Heart left ventricle (tissue), 16 donors: Measurements from ENCODE around the gene TNIP1. TPM values are rescaled to one million over a fixed set of nuclear protein-coding genes. Genes with fewer than 3 reads are reported as not detected.
A peak's percentile ranks its signal among the peaks of the same experiment; 100 is the strongest.

Source experiments
- ATAC-seq, 4 donors: fragments of 200-7000 bp; cut with Tn5 transposase; one replicate each; pipeline ENCODE4 v1.9.1; 2020 to 2022; ENCODE audit warnings: moderate library complexity in 4 of 4, mild to moderate bottlenecking in 3 of 4, moderate number of reproducible peaks in 1 of 4
- DNase-seq, 5 donors: peaks; one replicate each; pipeline ENCODE4 v3.0.0-alpha.2; 2020
- H3K27ac ChIP-seq, 12 donors: fragments of 200-600 bp; sonication (generic) in 4 of 12; one replicate each; pipeline versions ENCODE4 v1.5.0 to v1.8.0; 2016 to 2022; ENCODE audit warnings: mild to moderate bottlenecking in 2 of 12
- H3K27me3 ChIP-seq, 9 donors: fragments of 200-600 bp; sonication (generic) in 2 of 9; one replicate each; pipeline versions ENCODE4 v1.5.1 to v1.8.0; 2016 to 2022; ENCODE audit warnings: mild to moderate bottlenecking in 3 of 9
- H3K36me3 ChIP-seq, 9 donors: fragments of 200-600 bp; sonication (generic) in 2 of 9; one replicate each; pipeline versions ENCODE4 v1.5.0 to v1.8.0; 2018 to 2022; ENCODE audit warnings: mild to moderate bottlenecking in 2 of 9
- H3K4me1 ChIP-seq, 12 donors: fragments of 200-600 bp; sonication (generic) in 4 of 12; one replicate each; pipeline versions ENCODE4 v1.5.0 to v1.8.0; 2016 to 2022; ENCODE audit warnings: mild to moderate bottlenecking in 3 of 12
- H3K4me3 ChIP-seq, 12 donors: fragments of 200-600 bp; sonication (generic) in 4 of 12; one replicate each; pipeline versions ENCODE4 v1.5.0 to v1.8.0; 2017 to 2022; ENCODE audit warnings: mild to moderate bottlenecking in 9 of 12, moderate library complexity in 4 of 12
- H3K9me3 ChIP-seq, 12 donors: fragments of 200-600 bp; sonication (generic) in 4 of 12; one replicate each; pipeline versions ENCODE4 v1.5.0 to v1.8.0; 2016 to 2022; ENCODE audit warnings: mild to moderate bottlenecking in 1 of 12
- POLR2A ChIP-seq, 2 donors: fragments of 450-650 bp; IDR thresholded peaks; one replicate each; pipeline ENCODE4 v1.6.1; 2017; ENCODE audit warnings: antibody characterized with exemption in 2 of 2, mild to moderate bottlenecking in 2 of 2, moderate library complexity in 2 of 2
- WGBS, 4 donors: extraction: QIAGEN DNeasy Blood & Tissue Kit in 2 of 4; methylation state at CpG; one replicate each; pipeline versions ENCODE4 v1.1.5 to v1.1.7; 2013 to 2018; 5-methylcytosine and 5-hydroxymethylcytosine counted together
- intact Hi-C, 10 donors: fragments of 100-400 bp; cut with DNase I; formaldehyde crosslinking; loops; one replicate each; pipeline versions ENCODE4 v1.11.1 to v1.14.2; 2022
- polyA plus RNA-seq, 2 donors: library from polyadenylated mRNA; stranded (reverse); fragments of 200-250 nt; gene quantifications; one replicate each; pipeline ENCODE4 v1.2.3, GENCODE V29; 2013
- total RNA-seq, 9 donors: library from RNA; depleted of rRNA in 2 of 9; stranded (reverse); fragments of >200 nt in 2 of 9; fragmentation: NEBNext Ultra II Directional in 3 of 9; extraction: Animal tissue kit (Norgen Biotek cat#: 25700) in 3 of 9; gene quantifications; one replicate each; pipeline versions ENCODE4 v1.1.0 to v1.2.4, GENCODE V29; 2016 to 2023
- TF ChIP-seq, protein P1 (sequence below), 12 donors: fragments of 200-600 bp; sonication (generic) in 4 of 12; IDR thresholded peaks; one replicate each; pipeline versions ENCODE4 v1.5.0 to v1.8.0; 2018 to 2022; ENCODE audit warnings: antibody characterized with exemption in 12 of 12, mild to moderate bottlenecking in 5 of 12
- donor health status: ischemic (EF 13 %, LVEDD 7.1; RV severe dilation, severe dysfunction).
- donor health status: healthy with polysubstance abuse.
- donor health status: DM: no; HTN: yes; CAD: no.
- donor health status: DM: no; HTN: no; CAD: no.
- donor health status: ischemic (EF 25% LVEDD 6.9; RV normal size, moderate dysfunction).
- donor health status: ischemic (EF 25% LVEDD 5.7; RV mildly dilated, moderate dysfunction).
- donor health status: healthy.
- donor health status: DM: yes; HTN: yes; CAD: no.
- donor health status: ischemic (EF 35%, LVEDD 5.7; RV mildly dilated, moderate dysfunction).
- donor health status: nonischemic (EF 11% LVEDD 7.7; RV severe dilation, severe dysfunction).
- donor health status: DM: yes; HTN: yes; CAD: no.
- donor health status: PGD.
- donor health status: ischemic (EF 29% LVEDD 5.4; RV normal size, mild dysfunction).
- donor health status: nonischemic (EF 23%, LVEDD 6.1; RV moderate dilation, normal function).

TNIP1 gene
- total and polyA plus RNA-seq, 11 donors: 86.0 to 180 (median 108) TPM

DNA sequence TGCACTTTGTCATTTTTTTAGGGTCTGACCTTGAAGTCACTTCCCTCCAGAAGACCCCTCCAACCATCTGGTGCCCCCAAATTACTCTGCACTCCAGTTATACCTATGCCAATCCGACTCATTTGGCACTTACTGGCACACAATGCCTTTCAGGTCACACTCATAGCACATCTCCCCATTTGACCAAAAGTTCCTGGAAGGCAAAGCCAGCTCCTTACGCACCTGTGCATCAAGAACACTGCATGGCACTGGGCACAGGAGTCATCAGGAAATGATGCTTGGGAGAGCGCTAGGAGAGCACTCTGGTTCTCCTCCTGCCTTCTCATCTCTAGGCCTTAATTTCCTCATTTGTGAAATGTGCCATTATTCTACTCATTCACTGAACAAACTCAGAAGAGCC is 2.9 kb downstream of the TNIP1 start:
- no peaks in the 10 kb centered on the region for H3K9me3 ChIP-seq
- no peaks in the 10 kb centered on the region for H3K27me3 ChIP-seq
- DNase-seq (no peak), ATAC-seq (no peak)
- peak overlapping the region in 1 of 12 donors; percentile 15 for H3K4me3 ChIP-seq
- peaks cover 0 to 20% (median 4%) of the 10 kb centered on the region in 9 donors for H3K36me3 ChIP-seq
- intact Hi-C loops: no loop called here
- 93 to 98% (median 95%) methylated on average over 3 of the region's 3 CpGs for WGBS, 4 donors
- H3K4me1 ChIP-seq: peaks cover 18 to 77% (median 55%) of the 10 kb centered on the region in 12 donors
- TF ChIP-seq, protein P1, sequence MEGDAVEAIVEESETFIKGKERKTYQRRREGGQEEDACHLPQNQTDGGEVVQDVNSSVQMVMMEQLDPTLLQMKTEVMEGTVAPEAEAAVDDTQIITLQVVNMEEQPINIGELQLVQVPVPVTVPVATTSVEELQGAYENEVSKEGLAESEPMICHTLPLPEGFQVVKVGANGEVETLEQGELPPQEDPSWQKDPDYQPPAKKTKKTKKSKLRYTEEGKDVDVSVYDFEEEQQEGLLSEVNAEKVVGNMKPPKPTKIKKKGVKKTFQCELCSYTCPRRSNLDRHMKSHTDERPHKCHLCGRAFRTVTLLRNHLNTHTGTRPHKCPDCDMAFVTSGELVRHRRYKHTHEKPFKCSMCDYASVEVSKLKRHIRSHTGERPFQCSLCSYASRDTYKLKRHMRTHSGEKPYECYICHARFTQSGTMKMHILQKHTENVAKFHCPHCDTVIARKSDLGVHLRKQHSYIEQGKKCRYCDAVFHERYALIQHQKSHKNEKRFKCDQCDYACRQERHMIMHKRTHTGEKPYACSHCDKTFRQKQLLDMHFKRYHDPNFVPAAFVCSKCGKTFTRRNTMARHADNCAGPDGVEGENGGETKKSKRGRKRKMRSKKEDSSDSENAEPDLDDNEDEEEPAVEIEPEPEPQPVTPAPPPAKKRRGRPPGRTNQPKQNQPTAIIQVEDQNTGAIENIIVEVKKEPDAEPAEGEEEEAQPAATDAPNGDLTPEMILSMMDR (IDR thresholded peaks at IDR 0.05): no peak
- no peak for TF ChIP-seq POLR2A (IDR thresholded peaks at IDR 0.05)
- H3K27ac ChIP-seq: peak overlapping the region in 6 of 12 donors; percentile 65 to 100 (median 96)

DNA sequence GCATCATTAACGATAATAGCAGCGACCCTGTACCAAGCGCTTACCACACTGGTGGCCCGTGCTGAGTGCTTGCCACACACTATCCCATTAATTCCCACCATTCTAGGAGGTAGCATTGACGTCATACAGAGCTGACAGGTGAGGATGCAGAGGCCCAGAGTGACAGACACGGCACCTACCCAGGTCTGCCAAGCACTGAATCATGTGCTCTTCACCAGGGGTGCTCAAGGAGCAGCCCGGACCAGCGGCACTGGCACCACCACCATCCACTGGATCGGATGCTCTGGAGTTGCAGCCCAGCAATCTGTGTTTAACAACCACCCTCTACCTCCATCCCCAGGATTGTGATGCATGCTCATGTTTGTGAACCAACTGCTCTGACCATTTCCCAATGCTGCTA is 3.4 kb downstream of the TNIP1 start:
- Histone ChIP-seq H3K9me3 (no peaks in the 10 kb centered on the region), H3K4me1 (peaks cover 18 to 77% (median 54%) of the 10 kb centered on the region in 12 donors), H3K4me3 (no peak overlapping the region), H3K36me3 (peaks cover 0 to 20% (median 4%) of the 10 kb centered on the region in 9 donors), H3K27me3 (no peaks in the 10 kb centered on the region), H3K27ac (peak overlapping the region in 1 of 12 donors; percentile 65)
- ATAC-seq (no peak), DNase-seq (peak in 1 of 5 donors; percentile 11)
- 82 to 94% (median 90%) methylated on average over 8 to 9 of the region's 9 CpGs for WGBS, 4 donors
- TF ChIP-seq, protein P1 (IDR thresholded peaks at IDR 0.05): no peak
- no peak for TF ChIP-seq POLR2A (IDR thresholded peaks at IDR 0.05)
- intact Hi-C loops: no loop called here

DNA sequence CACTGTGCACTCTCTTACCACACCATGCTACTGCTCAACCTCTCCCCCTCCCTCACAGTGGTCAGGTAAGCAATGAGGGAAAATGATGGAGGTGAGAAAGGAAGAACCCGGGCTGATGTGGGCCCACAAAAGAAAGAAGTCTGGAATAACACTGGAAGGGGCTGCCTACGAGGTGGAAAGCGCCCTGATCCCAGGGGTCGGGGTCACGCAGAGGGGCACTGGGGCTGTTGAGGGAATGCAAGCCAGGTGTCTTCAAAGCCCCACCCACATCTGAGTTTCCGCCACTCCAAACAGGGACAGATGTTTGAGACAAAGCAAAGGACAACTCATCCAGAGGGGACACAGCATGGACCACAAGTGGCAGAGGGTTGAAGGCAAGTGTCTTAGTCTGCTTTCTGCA is 4.2 kb downstream of the TNIP1 start:
- Histone ChIP-seq H3K4me3 (no peak overlapping the region), H3K36me3 (peaks cover 0 to 24% (median 4%) of the 10 kb centered on the region in 9 donors), H3K9me3 (no peaks in the 10 kb centered on the region), H3K27ac (peak overlapping the region in 1 of 12 donors; percentile 22), H3K27me3 (no peaks in the 10 kb centered on the region), H3K4me1 (peaks cover 12 to 77% (median 58%) of the 10 kb centered on the region in 12 donors)
- DNase-seq: peak in 1 of 5 donors; percentile 20
- TF ChIP-seq, protein P1 (IDR thresholded peaks at IDR 0.05): no peak
- no peak for TF ChIP-seq POLR2A (IDR thresholded peaks at IDR 0.05)
- ATAC-seq: no peak
- intact Hi-C loops: no loop called here
- 95 to 97% (median 96%) methylated on average over 6 of the region's 6 CpGs for WGBS, 4 donors

DNA sequence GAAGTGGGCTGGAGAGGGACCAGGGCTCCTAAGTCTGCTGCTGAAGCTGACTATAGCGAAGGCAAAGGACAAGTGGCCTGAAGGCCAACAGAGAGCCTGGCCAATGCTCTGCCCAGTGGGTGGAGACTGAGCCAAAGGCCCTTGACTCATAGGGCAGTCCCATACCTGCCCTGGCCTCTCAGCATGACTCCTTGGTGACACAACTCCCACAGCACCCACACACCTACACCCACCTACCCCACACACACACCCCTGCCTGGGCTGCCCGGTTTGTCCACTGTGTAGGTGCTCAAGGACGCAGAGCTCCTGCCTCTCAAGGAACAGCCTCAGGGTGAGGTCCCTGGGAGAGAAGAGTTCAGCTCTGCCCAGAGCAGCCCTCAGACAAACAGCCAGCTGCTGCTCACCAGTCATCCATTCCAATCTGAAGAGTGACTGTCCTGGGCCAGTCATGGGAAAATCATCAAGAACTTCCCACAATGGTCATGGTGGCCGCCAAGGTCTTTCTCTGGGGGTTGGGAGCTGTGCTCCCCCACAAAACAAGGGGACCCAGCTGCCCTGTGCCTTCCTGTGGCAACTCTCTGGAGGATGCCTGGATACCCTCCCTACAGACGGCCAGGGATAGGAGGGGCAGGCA is 5.0 kb downstream of the TNIP1 start:
- WGBS, 4 donors: 65 to 79% (median 73%) methylated on average over 2 to 5 of the region's 5 CpGs
- peak in 3 of 4 donors; percentile 17 to 53 (median 25) for ATAC-seq

More for the DNA sequence above, 5.0 kb downstream of the TNIP1 start:
- peak overlapping the region in 6 of 12 donors; percentile 4 to 44 (median 26) for H3K27ac ChIP-seq
- intact Hi-C loops: no loop called here
- H3K4me3 ChIP-seq: no peak overlapping the region
- no peaks in the 10 kb centered on the region for H3K9me3 ChIP-seq
- DNase-seq: peak in 1 of 5 donors; percentile 40
- H3K36me3 ChIP-seq: peaks cover 0 to 31% (median 4%) of the 10 kb centered on the region in 9 donors
- TF ChIP-seq, protein P1 (IDR thresholded peaks at IDR 0.05): no peak
- no peak for TF ChIP-seq POLR2A (IDR thresholded peaks at IDR 0.05)
- no peaks in the 10 kb centered on the region for H3K27me3 ChIP-seq
- peaks cover 12 to 84% (median 63%) of the 10 kb centered on the region in 12 donors for H3K4me1 ChIP-seq
